ENCODE measurements around the gene SLC4A5. TPM values are rescaled to one million over a fixed set of nuclear protein-coding genes. Genes with fewer than 3 reads are reported as not detected.

The SLC4A5 gene
- polyA plus RNA-seq, 1 of the 3 experiments (the other 2 are of a cell fraction) = 0.25 TPM

- TF ChIP-seq REST (IDR thresholded peaks at IDR 0.05; ENCODE audit: low read depth, low read length) = no peak
- no peak for TF ChIP-seq IRF3 (IDR thresholded peaks at IDR 0.05; ENCODE audit: low read depth, low read length)
- no peak for TF ChIP-seq JUND (IDR thresholded peaks at IDR 0.05)
Measured at GRCh38 chr2:74378007-74378406, 34.8 kb upstream of the SLC4A5 start (continued).

- DNase-seq = no peak
- Histone ChIP-seq H3F3A (replicated peaks; ENCODE audit: insufficient read depth) (no peaks in the 10 kb centered on the region), H3K9me3 (no peaks in the 10 kb centered on the region), H3K27ac (ENCODE audit: low read depth in 2 of 2, low read length in 1 of 2) (no peak overlapping the region; a peak in 1 of 4 replicates), H3K36me3 (replicated peaks in 1 of 2; ENCODE audit: control insufficient read depth in 1 of 2, insufficient read depth in 2 of 2, low read length in 1 of 2) (peaks cover 0 to 31% of the 10 kb centered on the region in 2 experiments), H3K4me1 (ENCODE audit: control insufficient read depth in 1 of 2, insufficient read depth in 2 of 2, low read depth in 1 of 2, low read length in 1 of 2) (peaks cover 12 to 39% of the 10 kb centered on the region in 2 experiments; a peak in 2 of 4 replicates), H4K20me1 (ENCODE audit: insufficient read depth) (peaks cover 30% of the 10 kb centered on the region), H3K9me2 (no peaks in the 10 kb centered on the region), H2AFZ (ENCODE audit: low read depth) (no peak overlapping the region), H3K4me3 (ENCODE audit: low read depth in 2 of 2, low read length in 1 of 2) (no peak overlapping the region), H3K9ac (no peak overlapping the region), H3K4me2 (no peak overlapping the region), H3K79me2 (ENCODE audit: insufficient read depth) (peaks cover 44% of the 10 kb centered on the region), H3K27me3 (ENCODE audit: insufficient read depth) (no peaks in the 10 kb centered on the region)
- CTCF ChIA-PET = interaction anchor here (2.2 to 2.3 kb wide), 2 partner anchors 16 to 41 kb away, joined by 11 to 14 read pairs; no protein-coding TSS in a partner anchor
- 94% methylated on average over 2 of the region's 2 CpGs for WGBS (ENCODE audit: low lambda C conversion rate)
- POLR2A ChIA-PET = no interaction called here
- TF ChIP-seq NFIC (IDR thresholded peaks at IDR 0.05; ENCODE audit: borderline replicate concordance) = no peak
- TF ChIP-seq CTCF (IDR thresholded peaks at IDR 0.05) = no peak
- no peak for TF ChIP-seq USF1 (IDR thresholded peaks at IDR 0.05; ENCODE audit: borderline replicate concordance, low read depth)
- no peak for TF ChIP-seq PBX3 (IDR thresholded peaks at IDR 0.05)
- TF ChIP-seq POLR2AphosphoS5 (IDR thresholded peaks at IDR 0.05; ENCODE audit: low read depth, low read length) = no peak
- no peak for TF ChIP-seq RXRA (IDR thresholded peaks at IDR 0.05; ENCODE audit: borderline replicate concordance, low read depth)
- no peak for TF ChIP-seq FOSL2 (IDR thresholded peaks at IDR 0.05; ENCODE audit: borderline replicate concordance, low read depth)
- TF ChIP-seq SIN3A (IDR thresholded peaks at IDR 0.05; ENCODE audit: borderline replicate concordance, low read depth, low read length) = no peak
- TF ChIP-seq RAD21 (IDR thresholded peaks at IDR 0.05; ENCODE audit: low read length) = no peak
- TF ChIP-seq NRF1 (IDR thresholded peaks at IDR 0.05; ENCODE audit: low read depth, low read length) = no peak
- no peak for TF ChIP-seq EP300 (IDR thresholded peaks at IDR 0.05; ENCODE audit: borderline replicate concordance in 1 of 2, low read depth in 1 of 2, low read length in 1 of 2)
Measured at GRCh38 chr2:74375838-74376237, 32.6 kb upstream of the SLC4A5 start.
